Activated naive CD4-positive, alpha-beta T cell (primary cell): ENCODE measurements around the gene MRPL2.

ENCODE experiments used
- DNase-seq, 4 experiments: peaks; one replicate each; lab custom pipeline; 2025; lab: John Stamatoyannopoulos, UW

The MRPL2 gene

DNA sequence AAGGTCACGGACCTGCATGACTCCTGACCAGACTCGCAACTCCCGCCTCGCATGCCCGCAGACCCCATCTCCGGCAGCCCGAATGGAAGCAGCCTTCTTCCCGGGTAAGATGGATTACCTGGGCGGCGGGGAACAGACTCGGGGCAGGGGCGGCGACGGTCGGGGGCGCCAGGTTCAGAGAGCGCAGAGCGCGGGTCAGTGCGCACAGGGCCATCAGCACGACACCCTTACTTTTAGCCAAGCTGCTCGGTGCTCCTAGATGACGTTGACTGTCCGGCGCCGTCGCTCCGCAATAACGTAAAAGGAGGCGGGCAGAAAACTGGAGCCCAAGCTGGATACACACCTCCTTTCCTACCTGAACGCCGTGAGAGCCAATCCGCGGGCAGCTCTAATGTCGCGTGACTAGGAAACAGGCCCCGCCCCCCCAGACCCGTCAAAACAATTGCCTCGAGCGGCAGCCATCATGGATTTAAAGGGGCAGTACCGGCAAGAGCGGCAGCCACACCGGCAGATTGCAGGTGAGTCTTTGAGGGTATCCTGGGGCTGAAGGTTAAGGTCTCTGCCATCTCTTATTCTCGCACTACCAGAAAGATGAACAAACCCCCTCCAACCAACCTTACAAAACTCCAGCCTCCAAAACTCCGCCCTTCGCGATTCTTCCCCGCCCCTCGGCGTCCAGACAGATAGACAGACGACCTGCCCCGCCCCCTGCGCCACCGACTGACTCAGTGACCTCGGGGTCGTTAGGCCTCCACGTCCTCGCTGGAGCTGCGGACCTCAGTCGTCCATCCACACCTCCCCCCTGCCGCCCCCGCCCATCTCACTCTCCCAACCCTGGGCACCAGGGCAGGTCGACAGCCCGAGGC, at the start of gene MRPL2, which contains the start of gene KLC4:
MRPL2 (minus strand) TSS at position 267 of the 866 bp plus-strand sequence; CDS start at position 214, 53 bp downstream.
KLC4 (plus strand) TSS at position 464 of the 866 bp plus-strand sequence. CDS start 1,705 bp downstream, outside the sequence.
- peak; percentile 90 to 96 (median 93) for DNase-seq

GRCh38 chr6:43107344-43108062, 48.3 kb upstream of the MRPL2 start:
- DNase-seq = no peak

DNA sequence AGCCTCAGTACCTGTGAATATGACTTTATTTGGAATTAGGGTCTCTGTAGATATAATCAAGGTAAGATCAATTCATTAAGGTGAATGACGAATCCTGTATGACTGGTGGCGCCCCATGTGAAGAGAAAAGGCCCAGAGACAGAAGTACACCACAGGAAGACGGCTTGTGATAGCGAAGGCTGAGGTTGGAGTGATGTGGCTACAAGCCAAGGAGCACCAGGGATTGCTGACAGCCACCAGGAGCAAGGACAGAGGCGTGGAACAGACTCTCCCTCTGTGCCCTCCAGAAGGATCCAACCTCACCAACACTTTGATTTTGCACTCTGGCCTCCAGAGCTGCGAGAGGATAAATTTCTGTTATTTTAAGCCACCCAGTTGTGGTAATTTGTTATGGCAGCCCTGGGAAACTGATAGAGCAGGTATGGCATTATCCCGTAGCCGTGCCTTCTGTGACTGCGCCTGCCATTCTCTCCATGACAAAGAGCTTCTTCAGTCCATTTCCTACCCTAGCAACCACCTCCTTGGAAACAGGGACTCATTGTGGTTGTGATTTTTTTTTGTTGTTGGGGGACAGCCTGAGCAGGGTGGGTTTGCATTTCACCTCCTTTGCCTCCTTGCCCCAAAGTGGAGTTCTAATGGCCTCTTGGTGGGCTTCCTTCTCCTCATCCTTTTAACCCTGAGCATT, 46.4 kb upstream of the MRPL2 start:
- DNase-seq = no peak

DNA sequence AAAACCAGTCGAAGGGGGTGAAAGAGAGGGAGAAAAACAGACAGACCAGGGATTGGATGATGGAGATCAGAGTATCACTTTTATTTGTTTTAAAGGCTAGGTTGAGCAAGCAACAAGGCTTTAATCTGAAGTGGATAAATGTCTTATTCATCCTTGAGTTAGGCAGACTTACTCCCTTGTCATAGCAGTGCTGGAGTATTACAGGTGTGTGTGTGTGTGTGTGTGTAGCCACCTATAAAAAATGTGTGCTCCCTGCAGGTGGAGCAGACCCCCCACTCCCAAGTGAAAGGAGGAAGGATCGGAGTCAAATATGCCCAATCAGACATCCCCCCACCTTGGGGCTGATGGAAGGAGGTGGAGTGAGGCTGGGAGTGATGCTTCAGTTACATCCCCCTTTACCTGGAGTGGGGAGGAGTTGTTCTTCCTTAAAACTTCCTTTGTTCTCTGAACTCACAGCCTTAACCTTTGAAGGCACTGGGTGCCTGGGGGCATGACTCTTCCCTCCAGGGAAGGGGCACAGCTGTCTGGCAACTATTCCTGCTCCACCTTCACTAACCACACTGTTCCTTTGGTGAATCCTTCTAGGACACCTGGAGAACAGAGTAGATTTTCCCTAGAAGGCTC, 44.1 kb upstream of the MRPL2 start:
- no peak for DNase-seq

GRCh38 chr6:43101497-43101896, 42.3 kb upstream of the MRPL2 start:
- no peak for DNase-seq

- no peak for DNase-seq
Measured at GRCh38 chr6:43097502-43097901, 38.3 kb upstream of the MRPL2 start.

- DNase-seq = no peak
Measured at GRCh38 chr6:43097098-43097489, 37.9 kb upstream of the MRPL2 start.

GRCh38 chr6:43096451-43097097, 37.3 kb upstream of the MRPL2 start:
- DNase-seq = no peak

DNA sequence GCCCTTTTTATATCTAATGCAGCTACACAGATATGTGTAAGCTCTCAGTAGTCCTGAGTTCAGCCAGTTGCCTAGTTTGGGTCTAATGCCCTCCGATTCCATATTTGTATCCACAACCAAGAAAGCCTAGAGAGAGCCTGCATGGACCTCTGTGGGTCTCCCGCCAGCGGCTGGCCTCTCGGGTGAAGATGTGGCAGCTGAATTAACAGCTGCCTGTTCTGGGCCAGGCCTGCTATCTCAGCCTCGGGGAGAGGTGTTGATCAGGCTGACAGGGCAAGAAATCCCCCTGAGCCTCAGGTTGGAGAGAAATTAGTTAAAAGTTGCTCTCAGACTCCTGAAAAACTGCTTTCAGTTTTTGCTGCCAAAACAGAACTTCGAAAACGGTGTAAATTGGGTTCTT, 36.7 kb upstream of the MRPL2 start:
- DNase-seq = no peak

DNA sequence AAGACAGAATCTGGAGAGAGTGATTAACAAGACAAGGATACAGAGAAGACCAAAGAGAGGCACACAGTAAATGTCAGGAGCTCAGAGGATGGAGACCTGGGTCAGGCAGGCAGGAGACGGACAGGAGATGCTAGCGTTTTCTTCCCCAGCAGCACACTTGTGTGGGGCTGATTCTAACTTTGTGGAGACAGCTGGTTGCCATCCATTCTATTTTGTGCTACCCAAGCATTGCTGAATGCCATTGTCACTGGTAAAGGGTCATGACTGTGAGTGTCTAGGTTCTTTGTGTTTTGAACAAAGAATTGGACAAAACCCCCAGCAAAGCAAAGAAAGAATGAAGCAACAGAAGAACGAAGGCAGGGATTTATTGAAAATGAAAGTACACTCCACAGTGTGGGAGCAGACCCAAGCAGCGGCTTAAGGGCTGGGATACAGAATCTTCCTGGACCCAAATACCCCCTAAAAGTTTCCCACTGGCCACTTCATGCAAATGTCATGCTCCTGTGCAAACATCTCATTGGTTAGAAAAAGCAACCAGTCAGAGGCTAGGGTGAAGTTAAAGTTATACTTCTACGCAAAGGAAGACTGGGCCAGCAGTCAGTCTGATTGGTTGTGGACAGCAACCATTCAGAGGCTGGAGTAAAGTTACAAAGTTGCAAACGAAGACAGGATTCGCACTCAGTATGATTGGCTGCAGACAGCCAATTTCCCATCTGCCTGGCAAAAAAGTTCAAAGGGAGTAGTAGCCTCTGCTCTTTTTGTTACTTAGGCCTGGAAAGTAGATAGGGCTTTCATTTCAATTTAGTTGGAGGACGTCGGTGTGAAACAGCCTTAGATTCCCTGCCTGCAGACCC, 34.4 kb upstream of the MRPL2 start:
- no peak for DNase-seq

DNA sequence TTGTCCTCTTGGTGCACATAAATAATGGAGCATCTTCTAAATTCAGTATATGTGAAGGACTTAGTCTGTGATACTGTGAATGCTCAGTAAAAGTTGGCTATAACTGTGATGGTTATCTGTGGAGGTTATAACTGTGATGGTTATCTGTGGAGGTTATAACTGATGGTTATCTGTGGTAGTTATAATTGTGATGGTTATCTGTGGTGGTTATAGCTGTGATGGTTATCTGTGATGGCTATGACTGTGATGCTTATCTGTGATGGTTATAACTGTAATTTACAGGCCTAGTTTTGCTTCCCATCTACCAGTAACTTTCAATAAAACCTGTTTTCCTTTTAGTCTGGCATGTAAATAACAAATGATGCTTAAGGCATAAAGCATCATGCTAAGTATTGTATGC, 33.4 kb upstream of the MRPL2 start:
- no peak for DNase-seq

DNA sequence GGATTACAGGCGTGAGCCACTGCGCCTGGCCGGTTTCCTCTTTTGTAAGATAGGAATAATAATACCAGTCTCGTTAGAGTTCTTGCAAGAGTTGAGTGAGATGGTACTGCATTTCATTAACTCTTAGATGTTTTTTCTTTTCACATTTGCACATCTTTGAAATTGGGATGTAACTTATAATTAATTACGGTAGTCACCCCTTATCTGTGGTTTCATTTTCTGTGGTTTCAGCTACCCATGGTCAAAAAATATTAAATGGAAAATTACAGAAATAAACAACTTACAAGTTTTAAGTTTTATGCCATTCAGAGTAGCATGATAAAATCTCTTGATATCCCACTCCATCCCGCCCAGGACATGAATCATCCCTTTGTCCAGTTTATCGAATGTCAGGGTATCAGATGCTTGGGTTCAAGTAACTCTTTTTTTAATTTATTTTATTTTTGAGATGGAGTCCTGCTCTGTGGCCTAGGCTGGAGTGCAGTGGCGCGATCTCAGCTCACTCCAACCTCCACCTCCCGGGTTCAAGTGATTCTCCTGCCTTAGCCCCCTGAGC, 32.3 kb upstream of the MRPL2 start:
- DNase-seq = no peak

GRCh38 chr6:43091020-43091419, 31.8 kb upstream of the MRPL2 start:
- DNase-seq = no peak

DNA sequence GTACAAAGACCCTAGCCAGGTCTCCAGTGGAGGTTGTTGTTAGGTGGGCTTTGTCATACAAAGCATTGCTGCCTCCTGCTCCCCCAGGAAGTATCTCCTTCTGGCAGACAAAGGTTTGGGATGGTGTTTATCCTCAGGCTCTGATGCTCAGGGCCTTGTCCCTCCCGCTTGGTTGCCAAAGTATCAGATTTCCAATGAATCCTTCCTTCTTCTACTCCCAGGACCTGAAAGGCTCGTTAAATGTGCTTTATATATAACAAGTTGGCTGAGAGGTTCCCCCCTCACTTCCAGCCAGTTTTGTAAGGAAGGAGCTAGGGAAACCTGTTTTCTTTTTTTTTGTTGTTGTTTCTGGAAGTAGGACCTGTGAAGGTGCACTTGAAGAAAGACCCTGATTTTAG, 31.3 kb upstream of the MRPL2 start:
- DNase-seq = no peak

DNA sequence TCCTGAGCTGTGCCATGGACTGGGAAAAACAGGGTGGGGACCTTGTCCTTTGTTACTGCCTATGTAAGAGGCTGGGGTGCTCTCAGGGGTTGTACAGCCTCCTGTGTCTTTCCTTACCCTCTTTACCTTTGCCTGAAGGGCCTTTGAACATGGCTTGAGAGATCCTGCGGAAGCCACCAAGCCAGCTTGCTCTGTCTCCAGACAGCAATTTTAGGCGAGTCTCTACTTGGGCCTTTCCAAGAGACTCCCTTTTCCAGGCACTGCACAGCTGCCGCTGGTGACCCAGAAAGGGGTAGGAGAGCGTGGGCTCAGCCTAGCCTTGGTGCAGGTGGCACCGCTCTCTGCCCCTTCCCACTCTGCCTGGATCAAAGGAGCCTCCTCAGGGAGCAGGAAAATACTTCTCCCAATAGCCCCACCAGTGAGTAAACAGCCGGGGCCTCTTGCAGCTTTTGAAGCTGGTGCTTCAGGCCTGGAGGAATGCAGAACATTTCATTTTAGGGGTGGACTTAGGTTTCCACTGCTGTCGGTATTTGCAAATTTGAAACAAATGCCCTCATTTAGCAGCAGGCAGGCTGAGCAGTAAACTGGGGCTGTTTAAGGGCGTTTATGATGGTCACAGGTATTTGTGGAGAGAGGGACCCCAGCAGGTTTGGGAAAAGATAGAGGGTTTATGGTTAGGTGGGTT, 30.8 kb upstream of the MRPL2 start:
- DNase-seq = no peak

DNA sequence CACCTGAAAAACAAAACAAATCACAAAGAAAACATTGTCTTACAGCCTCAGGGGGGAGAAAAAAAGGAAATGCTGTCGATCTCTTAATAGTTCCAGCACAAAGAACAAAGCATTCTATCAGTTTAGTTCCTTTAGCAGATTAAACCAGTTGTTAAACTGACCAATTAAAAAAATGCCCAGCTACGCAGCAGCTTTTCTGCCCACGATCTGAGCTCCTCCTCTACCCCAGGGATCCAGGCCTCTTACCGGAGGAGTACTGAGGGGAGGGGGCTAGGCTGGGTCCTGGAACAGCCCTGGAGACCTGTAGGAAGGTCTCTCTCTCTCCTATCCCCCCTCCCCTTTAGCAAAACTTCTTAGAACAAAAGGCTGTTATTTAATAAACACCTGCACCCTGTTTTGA, 30.2 kb upstream of the MRPL2 start:
- DNase-seq = no peak

GRCh38 chr6:43088654-43089056, 29.4 kb upstream of the MRPL2 start:
- DNase-seq = no peak

DNA sequence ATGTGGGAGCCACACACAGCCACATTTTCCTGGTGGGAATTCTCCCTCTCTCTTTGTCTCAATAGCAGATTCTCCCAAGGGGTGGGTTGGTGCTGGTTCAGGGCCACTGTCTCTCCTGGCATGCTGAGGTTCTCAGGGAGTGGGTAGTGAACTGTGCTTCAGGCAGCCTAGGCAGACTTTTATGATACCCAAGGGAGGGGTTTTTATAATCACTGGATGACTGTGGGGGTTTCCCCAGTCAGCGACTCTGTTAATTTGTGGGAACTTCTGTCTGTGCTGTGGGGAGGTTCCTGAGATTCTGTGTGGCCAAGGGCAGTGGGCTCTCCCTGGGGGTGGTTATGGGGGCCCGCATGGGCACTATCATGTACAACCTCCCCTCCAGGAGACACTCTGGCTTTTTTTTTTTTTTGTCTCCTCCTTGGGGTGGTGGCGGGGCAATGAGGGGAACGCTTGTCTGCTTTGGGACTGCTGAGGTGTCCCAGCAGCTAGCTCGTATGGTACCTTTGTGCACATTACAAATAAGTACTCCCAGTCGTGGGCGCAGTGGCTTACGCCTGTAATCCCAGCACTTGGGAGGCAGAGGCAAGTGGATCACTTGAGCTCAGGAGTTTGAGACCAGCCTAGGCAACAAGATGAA, 26.9 kb upstream of the MRPL2 start:
- DNase-seq = no peak
